GM23248 (cell line): ENCODE data around the gene SYT2. TPM values are rescaled to one million over a fixed set of nuclear protein-coding genes. Genes with fewer than 3 reads are reported as not detected.
"Not testable (repeated sequence)": the region's sequence is repeated elsewhere in the genome, so short reads cannot be mapped to it uniquely, and the experiment has no call there.

Source experiments
- DNase-seq: peaks from one replicate; pipeline ENCODE4 v3.0.0-alpha.2; 2015
- H2AFZ ChIP-seq: fragments of 200-600 bp; sonication (generic); 2 replicates; pipeline ENCODE4 v1.6.1; 2016; ENCODE audit warnings: antibody characterized with exemption
- H3F3A ChIP-seq: fragments of 200-600 bp; sonication (generic); 2 replicates; pipeline ENCODE4 v1.6.1; 2016; ENCODE audit warnings: mild to moderate bottlenecking, antibody characterized with exemption, mixed run types; ENCODE audit not compliant: insufficient read depth
- H3K27ac ChIP-seq: fragments of 200-600 bp; sonication (generic); 2 replicates; pipeline ENCODE4 v1.5.1; 2016; ENCODE audit warnings: mild to moderate bottlenecking
- H3K27me3 ChIP-seq: fragments of 200-600 bp; sonication (generic); replicated peaks from 2 replicates; pipeline ENCODE4 v1.6.1; 2016; ENCODE audit warnings: mild to moderate bottlenecking; ENCODE audit not compliant: insufficient read depth
- H3K36me3 ChIP-seq: fragments of 200-600 bp; sonication (generic); 2 replicates; pipeline ENCODE4 v1.6.1; 2016; ENCODE audit warnings: low read depth, mild to moderate bottlenecking
- H3K4me1 ChIP-seq: fragments of 200-600 bp; sonication (generic); 2 replicates; pipeline ENCODE4 v1.6.1; 2016; ENCODE audit warnings: mild to moderate bottlenecking; ENCODE audit not compliant: insufficient read depth
- H3K4me2 ChIP-seq: fragments of 200-600 bp; sonication (generic); one replicate; pipeline ENCODE4 v1.6.1; 2016; ENCODE audit warnings: mild to moderate bottlenecking; ENCODE audit not compliant: unreplicated experiment
- H3K4me3 ChIP-seq: fragments of 200-600 bp; sonication (generic); 2 replicates; pipeline ENCODE4 v1.5.1; 2016; ENCODE audit warnings: mild to moderate bottlenecking
- H3K79me2 ChIP-seq: fragments of 200-600 bp; sonication (generic); 2 replicates; pipeline ENCODE4 v1.6.1; 2016; ENCODE audit warnings: mild to moderate bottlenecking; ENCODE audit not compliant: insufficient read depth
- H3K9ac ChIP-seq: fragments of 200-600 bp; sonication (generic); 2 replicates; pipeline ENCODE4 v1.6.1; 2016; ENCODE audit warnings: mild to moderate bottlenecking
- H3K9me2 ChIP-seq: fragments of 200-600 bp; sonication (generic); 2 replicates; pipeline ENCODE4 v1.6.1; 2016; ENCODE audit warnings: mixed run types, mild to moderate bottlenecking, moderate library complexity; ENCODE audit not compliant: insufficient read depth
- H3K9me3 ChIP-seq: fragments of 200-600 bp; sonication (generic); one replicate; pipeline ENCODE4 v1.6.1; 2017; ENCODE audit warnings: low read depth
- H4K20me1 ChIP-seq: fragments of 200-600 bp; sonication (generic); 2 replicates; pipeline ENCODE4 v1.6.0; 2016; ENCODE audit not compliant: insufficient read depth
- EZH2 ChIP-seq: fragments of 200-600 bp; sonication (generic); IDR thresholded peaks from 2 replicates; pipeline ENCODE4 v1.6.1; 2018; ENCODE audit warnings: antibody characterized with exemption, mild to moderate bottlenecking; ENCODE audit not compliant: insufficient read depth, poor library complexity, severe bottlenecking
- EZH2phosphoT487 ChIP-seq: fragments of 200-600 bp; sonication (generic); IDR thresholded peaks from 2 replicates; pipeline ENCODE4 v1.6.1; 2018; ENCODE audit warnings: antibody characterized with exemption, moderate library complexity, mild to moderate bottlenecking, low read depth; ENCODE audit not compliant: insufficient read depth
- WGBS, 2 experiments: methylation state at CpG; one replicate each; pipeline ENCODE4 v1.1.6; 2015 to 2017; ENCODE audit warnings: low lambda C conversion rate in 2 of 2, low coverage in 1 of 2; ENCODE audit errors: missing lambda C conversion rate in 2 of 2; 5-methylcytosine and 5-hydroxymethylcytosine counted together
- in situ Hi-C: fragments of 300-500 bp; cut with MboI; formaldehyde crosslinking; loops from 2 replicates; pipeline ENCODE4 v1.15.0; 2020
- polyA plus RNA-seq: library from polyadenylated mRNA; unstranded; fragments of >200 nt; fragmentation: Nextera tagmentation; extraction: Ambion mirVana; gene quantifications from 2 replicates; pipeline ENCODE4 v1.2.1, GENCODE V29; 2016
- total RNA-seq: library from RNA; depleted of rRNA; stranded (reverse); fragments of >200 nt; shearing (Covaris generic); gene quantifications from 2 replicates; pipeline ENCODE4 v1.2.3, GENCODE V29; 2014

SYT2 gene
- total and polyA plus RNA-seq, 2 experiments from 2014 or later = 0.05 TPM; not detected in 1

DNA sequence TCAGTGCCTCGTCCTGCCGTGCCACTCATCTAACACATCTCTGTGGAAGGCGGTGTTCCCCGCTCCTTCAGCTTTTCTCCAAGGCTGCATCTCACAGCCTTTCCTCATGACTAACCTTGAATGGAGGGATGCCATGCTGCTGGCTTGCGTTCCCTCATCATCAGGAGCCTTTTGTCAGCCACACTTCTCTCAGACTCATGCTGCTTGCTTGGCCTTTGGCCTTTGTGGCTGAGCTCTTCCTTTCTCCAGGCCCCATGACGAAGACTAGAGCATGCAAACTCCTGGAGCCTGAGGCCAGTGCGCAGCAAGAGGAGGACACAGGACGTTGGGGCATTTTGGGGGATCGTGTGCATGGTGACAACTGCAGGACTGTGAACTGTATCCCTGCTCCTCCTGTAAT is 70.8 kb downstream of the SYT2 start:
- Histone ChIP-seq H3F3A (no peaks in the 10 kb centered on the region), H3K36me3 (no peaks in the 10 kb centered on the region), H3K27ac (no peak overlapping the region), H3K9ac (no peak overlapping the region), H3K9me2 (no peaks in the 10 kb centered on the region), H2AFZ (no peak overlapping the region), H4K20me1 (no peaks in the 10 kb centered on the region), H3K9me3 (no peaks in the 10 kb centered on the region), H3K79me2 (no peaks in the 10 kb centered on the region), H3K27me3 (peaks cover 76% of the 10 kb centered on the region), H3K4me2 (no peak overlapping the region), H3K4me1 (no peaks in the 10 kb centered on the region), H3K4me3 (no peak overlapping the region)
- in situ Hi-C loops = no loop called here
- 71 to 80% methylated on average over 9 of the region's 9 CpGs for WGBS, 2 experiments
- peak; percentile 67 for DNase-seq
- TF ChIP-seq EZH2phosphoT487 = no peak
- no peak for TF ChIP-seq EZH2

GRCh38 chr1:202638701-202639305 is 71.5 kb downstream of the SYT2 start:
- H2AFZ ChIP-seq, DNase-seq, H3K9ac ChIP-seq, H3K4me2 ChIP-seq, H3F3A ChIP-seq, H3K4me3 ChIP-seq, H4K20me1 ChIP-seq, H3K27ac ChIP-seq, H3K79me2 ChIP-seq, H3K9me2 ChIP-seq, in situ Hi-C loops, H3K36me3 ChIP-seq, H3K9me3 ChIP-seq, H3K4me1 ChIP-seq: not testable (repeated sequence)
- 56 to 62% methylated on average over 6 to 9 of the region's 9 CpGs for WGBS, 2 experiments
- peaks cover 72% of the 10 kb centered on the region for H3K27me3 ChIP-seq

GRCh38 chr1:202638019-202638700 is 72.1 kb downstream of the SYT2 start:
- no peak for DNase-seq
- in situ Hi-C loops = no loop called here
- Histone ChIP-seq H3K27ac (no peak overlapping the region), H3K4me1 (no peaks in the 10 kb centered on the region), H3K9ac (no peak overlapping the region), H3K9me3 (no peaks in the 10 kb centered on the region), H3K27me3 (peaks cover 66% of the 10 kb centered on the region), H2AFZ (no peak overlapping the region), H3K36me3 (no peaks in the 10 kb centered on the region), H3K4me3 (no peak overlapping the region), H3K79me2 (no peaks in the 10 kb centered on the region), H3K9me2 (no peaks in the 10 kb centered on the region), H4K20me1 (no peaks in the 10 kb centered on the region), H3K4me2 (no peak overlapping the region), H3F3A (no peaks in the 10 kb centered on the region)
- 57 to 58% methylated on average over 7 of the region's 7 CpGs for WGBS, 2 experiments
- TF ChIP-seq EZH2 (no peak), EZH2phosphoT487 (no peak)

- WGBS, 2 experiments = 65 to 68% methylated on average over 15 to 16 of the region's 16 CpGs
- H3K36me3 ChIP-seq, H3K9me3 ChIP-seq: not testable (repeated sequence)
These were observed 72.8 kb downstream of the SYT2 start for GRCh38 chr1:202637321-202638018.

DNA sequence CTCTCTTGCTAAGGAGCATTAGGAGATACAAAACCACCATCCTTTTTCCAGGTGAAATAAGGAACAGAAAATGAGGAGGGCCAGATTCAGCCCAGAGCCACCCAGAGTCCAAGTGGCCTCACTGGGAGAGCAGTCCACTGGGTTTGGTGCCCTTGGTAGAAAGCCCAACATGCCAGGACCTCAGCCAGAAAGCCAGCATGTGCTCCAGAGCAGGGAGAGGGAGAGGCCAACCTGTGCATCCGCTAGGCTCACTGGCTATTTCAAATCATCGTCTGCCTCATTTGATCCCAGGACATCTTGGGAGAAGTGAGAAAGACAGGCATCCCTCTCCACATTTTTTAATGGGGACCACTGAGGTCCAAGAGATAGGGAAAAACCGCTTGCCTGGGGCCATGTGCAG is 74.1 kb downstream of the SYT2 start:
- H3F3A ChIP-seq, H3K9ac ChIP-seq, DNase-seq, H3K4me3 ChIP-seq, in situ Hi-C loops, H2AFZ ChIP-seq, H3K27ac ChIP-seq, H4K20me1 ChIP-seq, H3K4me2 ChIP-seq, H3K79me2 ChIP-seq, H3K36me3 ChIP-seq, H3K4me1 ChIP-seq, H3K9me3 ChIP-seq, H3K9me2 ChIP-seq: not testable (repeated sequence)
- H3K27me3 ChIP-seq = peaks cover 48% of the 10 kb centered on the region
- WGBS, 2 experiments = 28 to 40% methylated on average over 3 of the region's 3 CpGs

More at GRCh38 chr1:202637321-202638018, 72.8 kb downstream of the SYT2 start:
- H2AFZ ChIP-seq, DNase-seq, H3K9ac ChIP-seq, in situ Hi-C loops, H3K27ac ChIP-seq, H3K79me2 ChIP-seq, H3F3A ChIP-seq, H4K20me1 ChIP-seq, H3K4me2 ChIP-seq, H3K4me1 ChIP-seq, H3K9me2 ChIP-seq, H3K4me3 ChIP-seq: not testable (repeated sequence)
- H3K27me3 ChIP-seq = peaks cover 60% of the 10 kb centered on the region
